Astrocyte (in vitro differentiated cells and primary cell): Measurements from ENCODE around the gene INHBB. TPM values are rescaled to one million over a fixed set of nuclear protein-coding genes. Genes with fewer than 3 reads are reported as not detected.
A peak's percentile ranks its signal among the peaks of the same experiment; 100 is the strongest.

ENCODE experiments used
- DNase-seq: peaks from one replicate; pipeline ENCODE4 v3.0.0-alpha.2; 2010; ENCODE audit warnings: low read depth
- FAIRE-seq: peaks from 2 replicates; lab custom pipeline; 2011; peaks lifted over from hg19 to GRCh38; lab: Jason Lieb, UNC
- H2AFZ ChIP-seq: 2 replicates; pipeline ENCODE4 v1.6.0; 2012; ENCODE audit warnings: low read depth, low read length, inconsistent platforms
- H3K27ac ChIP-seq: 2 replicates; pipeline ENCODE4 v1.5.1; 2011; ENCODE audit warnings: low read depth, low read length, inconsistent platforms
- H3K27me3 ChIP-seq: 2 replicates; pipeline ENCODE4 v1.6.0; 2011; ENCODE audit warnings: low read length, inconsistent platforms; ENCODE audit not compliant: insufficient read depth
- H3K36me3 ChIP-seq: 2 replicates; pipeline ENCODE4 v1.5.1; 2011; ENCODE audit warnings: low read length, inconsistent platforms; ENCODE audit not compliant: insufficient read depth
- H3K4me1 ChIP-seq: 2 replicates; pipeline ENCODE4 v1.5.1; 2011; ENCODE audit warnings: low read length, inconsistent platforms; ENCODE audit not compliant: insufficient read depth
- H3K4me2 ChIP-seq: 2 replicates; pipeline ENCODE4 v1.6.0; 2012; ENCODE audit warnings: low read length, inconsistent platforms
- H3K4me3 ChIP-seq: 2 replicates; pipeline ENCODE4 v1.5.1; 2011; ENCODE audit warnings: low read depth, mild to moderate bottlenecking, low read length, inconsistent platforms; ENCODE audit not compliant: insufficient read depth
- H3K79me2 ChIP-seq: 2 replicates; pipeline ENCODE4 v1.6.0; 2012; ENCODE audit warnings: mild to moderate bottlenecking, low read length, inconsistent platforms; ENCODE audit not compliant: insufficient read depth
- H3K9ac ChIP-seq: 2 replicates; pipeline ENCODE4 v1.6.0; 2012; ENCODE audit warnings: mild to moderate bottlenecking, low read length, inconsistent platforms
- H3K9me3 ChIP-seq: 2 replicates; pipeline ENCODE4 v1.5.1; 2012; ENCODE audit warnings: low read depth, mild to moderate bottlenecking, low read length, inconsistent platforms; ENCODE audit not compliant: insufficient read depth
- H4K20me1 ChIP-seq: 2 replicates; pipeline ENCODE4 v1.6.0; 2012; ENCODE audit warnings: low read length, inconsistent platforms; ENCODE audit not compliant: insufficient read depth
- H3K27ac Mint-ChIP-seq: one replicate; pipeline ENCODE4 v1.8.0; 2021; ENCODE audit warnings: mild to moderate bottlenecking, mixed read lengths; ENCODE audit not compliant: unreplicated experiment
- H3K27me3 Mint-ChIP-seq: one replicate; pipeline ENCODE4 v1.8.0; 2021; ENCODE audit warnings: low read depth, mixed read lengths; ENCODE audit not compliant: unreplicated experiment
- H3K36me3 Mint-ChIP-seq: one replicate; pipeline ENCODE4 v1.8.0; 2021; ENCODE audit warnings: low read depth, mixed read lengths; ENCODE audit not compliant: unreplicated experiment
- H3K4me1 Mint-ChIP-seq: one replicate; pipeline ENCODE4 v1.8.0; 2021; ENCODE audit warnings: low read depth, mixed read lengths; ENCODE audit not compliant: unreplicated experiment
- H3K4me3 Mint-ChIP-seq: one replicate; pipeline ENCODE4 v1.8.0; 2021; ENCODE audit warnings: mild to moderate bottlenecking, moderate library complexity, mixed read lengths; ENCODE audit not compliant: unreplicated experiment
- H3K9me3 Mint-ChIP-seq: one replicate; pipeline ENCODE4 v1.8.0; 2021; ENCODE audit warnings: mild to moderate bottlenecking, mixed read lengths; ENCODE audit not compliant: unreplicated experiment
- EZH2 ChIP-seq: IDR thresholded peaks from 2 replicates; pipeline ENCODE4 v1.6.1; 2012; ENCODE audit warnings: mild to moderate bottlenecking, low read length, inconsistent platforms; ENCODE audit not compliant: insufficient read depth
- total RNA-seq: library from RNA; stranded (reverse); gene quantifications from 2 replicates; pipeline ENCODE4 v1.2.1, GENCODE V29; 2021
- TF ChIP-seq, protein P1 (sequence below): IDR thresholded peaks from 2 replicates; pipeline ENCODE4 v1.5.1; 2011; ENCODE audit warnings: low read depth, mild to moderate bottlenecking, inconsistent platforms, low read length, moderate library complexity; ENCODE audit not compliant: insufficient read depth

INHBB gene
- total RNA-seq, 1 donor from 2014 or later: 7.1 TPM

DNA sequence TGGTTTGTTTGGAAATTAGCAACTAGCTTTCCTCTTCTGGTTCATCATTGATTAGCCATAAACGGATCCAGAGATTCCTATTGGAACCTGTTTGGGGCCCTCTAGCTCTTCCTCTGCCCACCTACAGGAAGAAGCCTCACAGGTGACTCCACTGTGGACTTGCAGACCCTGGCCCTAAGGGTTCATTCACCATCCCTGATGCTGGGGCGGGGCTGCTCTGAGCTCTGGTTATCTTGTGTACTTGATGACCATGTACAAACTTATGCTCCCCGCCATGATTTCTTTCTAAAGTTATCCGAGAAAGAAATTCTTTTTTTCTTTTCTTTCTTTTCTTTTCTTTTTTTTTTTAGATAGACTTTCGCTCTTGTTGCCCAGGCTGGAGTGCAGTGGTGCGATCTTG is 33.9 kb upstream of the INHBB start:
- H3K9ac ChIP-seq: no peak overlapping the region
- H3K36me3 ChIP-seq: no peaks in the 10 kb centered on the region
- no peak overlapping the region for H3K4me3 ChIP-seq
- Mint-ChIP-seq H3K4me3 (no peak overlapping the region), H3K27me3 (peaks cover 45% of the 10 kb centered on the region), H3K4me1 (peaks cover 3% of the 10 kb centered on the region), H3K36me3 (no peaks in the 10 kb centered on the region), H3K27ac (peak overlapping the region; percentile 62), H3K9me3 (no peaks in the 10 kb centered on the region)
- no peak overlapping the region for H3K27ac ChIP-seq
- H2AFZ ChIP-seq: no peak overlapping the region
- no peak for FAIRE-seq
- no peak for DNase-seq
- no peaks in the 10 kb centered on the region for H3K27me3 ChIP-seq
- H3K9me3 ChIP-seq: no peaks in the 10 kb centered on the region
- H3K4me1 ChIP-seq: peaks cover 5% of the 10 kb centered on the region
- TF ChIP-seq, protein P1, sequence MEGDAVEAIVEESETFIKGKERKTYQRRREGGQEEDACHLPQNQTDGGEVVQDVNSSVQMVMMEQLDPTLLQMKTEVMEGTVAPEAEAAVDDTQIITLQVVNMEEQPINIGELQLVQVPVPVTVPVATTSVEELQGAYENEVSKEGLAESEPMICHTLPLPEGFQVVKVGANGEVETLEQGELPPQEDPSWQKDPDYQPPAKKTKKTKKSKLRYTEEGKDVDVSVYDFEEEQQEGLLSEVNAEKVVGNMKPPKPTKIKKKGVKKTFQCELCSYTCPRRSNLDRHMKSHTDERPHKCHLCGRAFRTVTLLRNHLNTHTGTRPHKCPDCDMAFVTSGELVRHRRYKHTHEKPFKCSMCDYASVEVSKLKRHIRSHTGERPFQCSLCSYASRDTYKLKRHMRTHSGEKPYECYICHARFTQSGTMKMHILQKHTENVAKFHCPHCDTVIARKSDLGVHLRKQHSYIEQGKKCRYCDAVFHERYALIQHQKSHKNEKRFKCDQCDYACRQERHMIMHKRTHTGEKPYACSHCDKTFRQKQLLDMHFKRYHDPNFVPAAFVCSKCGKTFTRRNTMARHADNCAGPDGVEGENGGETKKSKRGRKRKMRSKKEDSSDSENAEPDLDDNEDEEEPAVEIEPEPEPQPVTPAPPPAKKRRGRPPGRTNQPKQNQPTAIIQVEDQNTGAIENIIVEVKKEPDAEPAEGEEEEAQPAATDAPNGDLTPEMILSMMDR: no peak
- TF ChIP-seq EZH2: no peak
- H3K4me2 ChIP-seq: no peak overlapping the region
- H4K20me1 ChIP-seq: no peaks in the 10 kb centered on the region
- no peaks in the 10 kb centered on the region for H3K79me2 ChIP-seq

DNA sequence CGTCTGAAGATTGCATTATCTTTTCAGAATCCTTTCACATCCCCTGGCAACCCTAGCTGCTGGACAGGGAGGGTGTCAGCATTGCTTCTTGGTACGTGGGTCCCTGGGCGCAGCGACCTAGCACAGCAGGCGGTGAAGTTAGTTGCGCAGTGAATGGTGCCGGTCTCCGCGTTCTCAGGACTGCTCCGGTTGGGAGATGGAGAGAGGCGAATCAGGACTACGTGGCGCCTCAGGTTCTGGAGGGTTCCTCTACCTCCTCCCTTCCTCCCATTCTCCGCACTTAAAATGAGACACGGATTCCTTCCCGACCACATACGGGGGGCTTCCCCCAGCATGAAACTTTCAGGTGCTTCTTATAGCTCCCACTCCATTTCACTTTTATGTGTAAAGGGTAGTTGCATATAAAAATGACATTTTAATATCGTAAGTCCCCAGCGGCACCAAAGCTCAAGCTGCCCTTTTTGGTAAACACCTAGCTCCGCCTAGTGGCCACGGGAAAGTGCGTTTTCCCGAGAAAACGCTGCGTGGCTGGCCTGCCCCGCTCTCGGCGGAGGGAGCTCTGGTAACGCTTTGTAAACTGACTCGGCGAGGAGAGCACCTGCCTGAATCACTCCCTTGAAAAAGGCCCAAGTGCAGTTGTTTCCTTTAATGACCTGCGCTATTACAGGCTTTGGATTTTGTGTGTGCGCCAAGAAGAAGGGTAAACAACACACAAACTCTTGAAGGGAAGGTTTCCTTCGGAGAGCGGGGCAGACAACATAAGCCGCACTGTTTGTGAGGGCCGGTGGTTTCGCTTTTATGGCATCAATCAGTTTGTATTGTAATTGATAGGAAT is 32.9 kb upstream of the INHBB start:
- FAIRE-seq: peak; percentile 26
- peaks cover 3% of the 10 kb centered on the region for H3K4me1 Mint-ChIP-seq
- H3K4me1 ChIP-seq: peaks cover 5% of the 10 kb centered on the region

More for the DNA sequence above, 32.9 kb upstream of the INHBB start:
- DNase-seq: peak; percentile 66
- Histone ChIP-seq H4K20me1 (no peaks in the 10 kb centered on the region), H3K9me3 (no peaks in the 10 kb centered on the region), H3K36me3 (no peaks in the 10 kb centered on the region), H3K27ac (no peak overlapping the region), H3K27me3 (no peaks in the 10 kb centered on the region), H3K79me2 (no peaks in the 10 kb centered on the region), H3K4me3 (peak overlapping the region; percentile 58), H3K9ac (peak overlapping the region; percentile 74), H2AFZ (peak overlapping the region; percentile 83), H3K4me2 (peak overlapping the region; percentile 93)
- TF ChIP-seq, protein P1: peak; percentile 95
- TF ChIP-seq EZH2: no peak
- Mint-ChIP-seq H3K27me3 (peaks cover 50% of the 10 kb centered on the region), H3K9me3 (no peaks in the 10 kb centered on the region), H3K27ac (no peak overlapping the region), H3K36me3 (no peaks in the 10 kb centered on the region), H3K4me3 (peak overlapping the region; percentile 81)
